T47D (cell line): Measurements from ENCODE around the gene MRPL44.

Experiments
- DNase-seq, 2 experiments: peaks; one replicate each; pipeline versions ENCODE4 v3.0.0 to v3.0.0-alpha.2; 2011 to 2012; ENCODE audit warnings: low read depth in 1 of 2, low spot score in 1 of 2
- JUND ChIP-seq: IDR thresholded peaks from 2 replicates; pipeline ENCODE4 v1.6.1; 2012; ENCODE audit warnings: low read depth
- in situ Hi-C: cut with HindIII; loops from 2 replicates; pipeline ENCODE4 v1.10.0; 2016; ENCODE audit warnings: low sequenced_read_pairs, low pct_unique_long_range_greater_than_20kb

The MRPL44 gene

DNA sequence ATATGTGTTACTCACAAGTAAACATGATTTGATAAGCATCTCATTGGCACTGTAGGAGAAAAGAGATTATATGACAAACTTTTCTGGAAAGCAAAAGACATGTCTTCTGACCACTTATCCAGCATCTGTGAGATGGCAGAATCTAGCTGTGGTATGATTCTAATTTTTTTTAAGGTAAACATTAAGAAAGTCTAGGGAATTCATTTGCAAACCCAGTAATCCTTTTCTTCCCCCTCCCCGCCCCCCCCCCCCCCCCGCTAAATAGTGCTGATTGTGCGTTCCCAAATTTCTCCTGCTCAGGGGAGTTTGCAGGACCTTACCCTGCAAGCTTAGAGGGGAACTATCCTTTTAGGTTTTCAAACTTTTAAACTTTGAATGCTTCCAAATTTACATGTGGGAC is 12.1 kb downstream of the MRPL44 start:
- in situ Hi-C loops = no loop called here
- no peak for TF ChIP-seq JUND

DNA sequence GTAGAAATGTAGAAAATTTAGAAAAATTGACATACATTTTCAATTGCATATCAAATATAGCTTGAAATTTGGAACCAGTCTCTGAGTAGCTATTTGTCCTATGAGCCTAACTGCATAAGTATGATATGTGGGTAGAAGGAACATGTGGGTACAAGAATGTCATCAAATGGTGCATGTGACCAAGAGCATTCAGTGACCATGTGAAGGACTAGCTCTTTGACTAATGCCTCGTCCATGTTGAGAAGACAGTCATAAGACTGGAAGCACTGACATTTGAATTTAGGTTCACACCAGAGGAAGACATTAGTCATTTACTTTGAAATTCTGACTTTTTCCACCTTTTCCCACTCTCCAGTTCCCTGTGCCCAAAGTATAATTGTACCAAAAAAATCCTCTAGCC is 12.6 kb downstream of the MRPL44 start:
- in situ Hi-C loops = no loop called here
- no peak for TF ChIP-seq JUND
- DNase-seq = no peak

More for the DNA sequence above, 12.1 kb downstream of the MRPL44 start:
- no peak for DNase-seq

DNA sequence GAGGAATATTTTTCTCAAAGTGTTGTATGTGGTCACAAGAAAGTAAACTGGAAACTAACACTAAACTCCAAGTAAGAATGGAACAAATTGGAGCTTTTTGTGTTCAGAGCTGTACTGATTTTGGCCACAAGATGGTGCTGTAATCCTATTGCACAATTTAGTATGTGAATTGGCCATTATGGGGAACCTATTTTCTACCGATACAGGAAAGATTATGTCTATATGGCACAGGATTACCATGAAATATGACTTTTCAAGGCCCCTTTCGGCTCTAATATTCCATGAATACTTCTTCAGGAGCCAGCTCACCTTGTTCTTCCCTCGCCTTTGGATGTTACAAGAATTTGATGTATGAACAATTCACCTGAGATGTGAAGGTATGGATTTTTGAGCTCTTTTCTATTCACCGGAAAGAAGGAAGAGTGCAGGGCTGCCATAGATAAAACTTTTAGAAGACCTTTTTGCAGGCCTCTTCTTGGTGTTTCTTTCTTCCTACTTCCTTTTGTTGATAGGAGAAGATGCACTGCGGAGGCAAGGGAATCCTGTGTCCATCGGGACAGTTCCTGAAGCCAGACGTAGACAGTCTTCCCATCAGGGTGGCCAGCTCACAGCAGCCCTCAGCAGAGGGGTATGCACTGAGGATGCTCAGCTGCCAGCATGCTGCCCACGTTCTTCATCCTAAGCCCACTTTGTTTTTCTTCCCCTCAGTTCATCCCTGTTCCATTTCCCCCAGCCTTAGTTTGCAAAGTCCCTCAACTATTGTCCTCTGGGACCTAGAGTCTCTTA is 13.3 kb downstream of the MRPL44 start:
- no peak for TF ChIP-seq JUND
- in situ Hi-C loops = no loop called here
- peak in 1 of 2 experiments; percentile 62 for DNase-seq

DNA sequence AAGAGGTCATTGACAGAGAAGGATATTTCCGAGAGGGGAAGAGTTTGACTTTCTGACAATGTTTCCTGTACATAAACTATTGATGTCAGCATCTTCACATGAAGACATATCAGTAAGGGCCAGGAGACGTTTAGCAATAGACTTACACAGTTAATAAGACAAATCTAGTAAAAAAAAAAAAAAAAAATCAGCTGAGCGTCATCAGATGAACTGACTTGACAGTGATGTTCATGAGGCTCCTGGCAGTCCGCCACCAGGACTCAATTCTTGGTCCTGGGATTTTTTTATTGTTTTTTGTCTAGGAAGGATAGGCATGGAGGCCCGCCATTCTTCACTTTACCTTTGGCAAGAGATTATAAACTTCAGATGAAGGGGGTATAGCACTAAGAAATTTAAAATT is 14.5 kb downstream of the MRPL44 start:
- in situ Hi-C loops = no loop called here
- no peak for DNase-seq
- no peak for TF ChIP-seq JUND

DNA sequence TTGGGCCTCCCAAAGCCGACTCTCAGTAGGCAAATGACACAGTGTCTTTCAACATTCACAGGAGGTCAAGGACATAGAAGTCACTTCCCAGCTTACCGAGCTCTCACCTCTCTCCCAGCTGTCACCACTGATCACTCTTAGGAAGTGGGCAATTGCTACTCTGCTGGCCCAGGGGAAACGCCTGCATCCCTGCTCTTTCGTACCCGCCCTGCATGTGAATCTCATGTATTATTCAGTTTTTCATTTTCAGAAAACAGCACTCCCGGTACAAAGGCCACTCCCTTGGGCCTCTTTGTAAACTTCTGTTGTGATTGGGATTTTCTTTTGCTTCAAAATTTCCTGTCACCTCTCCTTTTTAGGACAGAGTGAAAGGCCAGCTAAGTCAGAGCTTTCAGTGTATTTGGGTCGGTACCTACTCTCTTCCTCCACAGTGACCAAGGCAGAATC is 15.4 kb downstream of the MRPL44 start:
- no peak for DNase-seq
- in situ Hi-C loops = no loop called here
- no peak for TF ChIP-seq JUND

DNA sequence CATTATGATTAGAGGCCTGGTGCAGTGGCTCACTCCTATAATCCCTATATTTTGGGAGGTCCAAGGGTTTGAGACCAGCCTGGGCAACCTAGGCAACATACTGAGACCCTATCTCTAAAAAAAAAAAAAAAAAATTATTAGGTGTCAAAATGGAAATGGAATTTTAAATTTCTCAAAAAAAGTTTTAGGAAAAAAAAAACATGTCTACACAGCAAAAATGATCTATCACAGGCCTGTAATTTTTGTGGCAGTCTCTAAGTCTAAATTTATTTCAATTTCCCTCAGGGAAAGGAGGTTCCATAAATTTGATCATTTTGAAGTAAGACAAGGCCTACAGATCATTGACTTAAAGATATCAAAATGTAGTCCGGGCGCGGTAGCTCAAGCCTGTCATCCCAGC is 16.3 kb downstream of the MRPL44 start:
- no peak for TF ChIP-seq JUND
- DNase-seq = no peak
- in situ Hi-C loops = no loop called here

DNA sequence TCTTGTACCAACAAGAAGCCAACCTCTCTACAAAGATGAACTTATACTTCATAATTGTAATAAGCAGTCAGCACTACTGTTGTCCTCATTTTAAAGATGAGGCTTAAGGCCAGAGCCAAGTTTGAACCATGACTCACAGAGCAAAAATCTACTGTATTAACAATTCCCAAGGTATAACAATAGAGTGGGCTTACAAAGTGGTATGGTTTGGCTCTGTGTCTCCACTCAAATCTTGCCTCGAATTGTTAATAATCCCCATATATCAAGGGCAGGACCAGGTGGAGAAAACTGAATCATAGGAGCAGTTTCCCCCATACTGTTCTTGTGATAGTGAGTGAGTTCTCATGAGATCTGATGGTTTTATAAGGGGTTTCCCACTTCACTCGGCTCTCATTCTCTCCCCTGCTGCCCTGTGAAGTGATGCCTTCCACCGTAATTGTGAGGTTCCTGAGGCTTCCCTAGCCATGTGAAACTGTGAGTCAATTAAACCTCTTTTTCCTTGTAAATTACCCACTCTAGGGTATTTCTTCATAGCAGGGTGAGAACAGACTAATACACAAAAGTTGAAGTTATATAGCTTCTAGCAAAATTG is 19.5 kb downstream of the MRPL44 start:
- in situ Hi-C loops = no loop called here
- no peak for DNase-seq
- TF ChIP-seq JUND = no peak

DNA sequence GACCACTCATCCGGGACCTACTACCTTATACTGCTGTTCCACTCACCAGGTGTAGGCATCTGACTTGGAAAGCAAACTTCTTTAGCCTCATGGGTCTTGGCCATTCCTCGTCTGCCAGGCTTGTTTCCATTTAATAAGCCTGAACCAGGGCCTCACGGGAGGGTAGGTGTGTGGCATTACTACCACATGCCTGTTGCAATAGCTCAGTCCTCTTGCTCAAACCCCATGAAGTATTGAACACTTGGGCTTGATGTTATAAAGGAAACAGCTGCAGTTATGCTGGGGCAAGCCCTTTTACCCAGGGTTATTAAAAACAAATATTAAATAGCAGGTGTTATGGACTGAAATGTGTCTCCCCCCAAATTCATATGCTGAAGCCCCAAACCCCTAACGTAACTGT is 21.2 kb downstream of the MRPL44 start:
- DNase-seq = no peak
- in situ Hi-C loops = no loop called here
- no peak for TF ChIP-seq JUND

DNA sequence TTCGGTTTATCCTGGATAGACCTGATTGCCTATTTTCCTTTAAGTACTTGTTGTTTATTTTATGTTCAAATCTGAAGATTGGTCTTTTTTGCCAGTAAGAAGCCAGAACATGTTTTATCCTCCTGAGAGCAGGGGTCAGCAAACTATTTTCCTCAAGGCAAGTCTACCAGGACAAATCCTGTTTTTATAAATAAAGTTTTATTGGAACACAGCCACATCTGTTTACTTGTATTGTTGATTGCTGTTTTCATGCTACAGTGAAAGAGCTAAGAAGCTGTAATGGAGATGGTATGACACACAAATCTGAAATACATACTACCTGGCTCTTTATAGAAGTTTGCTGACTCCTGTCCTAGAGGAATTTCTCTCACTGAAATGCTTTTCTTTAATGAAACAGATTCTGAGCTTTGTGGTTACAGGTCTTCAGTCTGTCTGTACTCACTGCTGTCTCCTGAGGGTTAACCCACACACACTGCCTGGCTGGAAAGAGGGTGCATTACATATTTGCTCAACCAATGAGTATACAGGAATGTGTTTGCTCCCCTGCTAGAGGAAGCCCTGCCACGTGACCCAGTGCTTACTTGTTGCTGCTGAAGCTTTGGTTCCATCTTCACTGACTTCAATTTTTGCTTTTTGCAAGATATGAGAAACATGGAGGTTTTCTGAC is 22.6 kb downstream of the MRPL44 start:
- DNase-seq = no peak
- in situ Hi-C loops = no loop called here
- TF ChIP-seq JUND = no peak

DNA sequence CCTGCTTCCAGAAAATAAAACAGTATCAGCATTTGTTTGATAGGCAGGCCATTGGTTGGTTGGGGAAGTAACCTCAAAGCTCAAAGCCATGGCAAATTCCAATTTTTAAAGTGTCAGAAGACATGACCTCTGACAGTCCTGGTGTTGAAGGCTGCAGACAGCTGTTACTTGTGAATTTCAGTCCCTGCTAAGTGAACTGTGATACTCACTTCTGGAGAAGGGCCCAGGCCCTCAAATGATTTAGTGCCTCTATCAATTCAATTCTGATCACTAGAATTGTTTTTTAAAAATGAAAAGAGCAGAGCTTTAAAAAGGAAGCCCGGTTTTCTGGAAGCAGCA is 23.1 kb downstream of the MRPL44 start:
- no peak for TF ChIP-seq JUND
- in situ Hi-C loops = no loop called here
- no peak for DNase-seq

DNA sequence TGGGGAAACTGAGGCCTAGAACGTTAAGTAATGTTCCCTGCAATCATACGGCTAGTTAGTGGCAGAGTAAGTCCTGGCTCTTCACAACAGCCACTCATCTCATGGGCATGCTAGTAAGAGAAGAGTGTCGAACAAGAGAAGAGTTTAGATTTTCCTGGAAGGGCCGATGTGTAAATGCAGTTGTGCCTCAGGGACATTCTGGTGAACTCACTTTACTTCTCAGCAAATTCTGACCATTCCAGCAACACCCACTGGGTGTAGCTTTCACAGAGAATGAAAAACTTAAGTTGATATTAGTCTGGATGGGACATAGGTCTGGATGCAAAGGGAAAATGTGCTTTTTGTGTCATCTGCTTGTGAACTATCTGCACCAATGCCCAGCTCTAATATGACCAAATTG is 23.5 kb downstream of the MRPL44 start:
- in situ Hi-C loops = no loop called here
- no peak for TF ChIP-seq JUND
- no peak for DNase-seq

DNA sequence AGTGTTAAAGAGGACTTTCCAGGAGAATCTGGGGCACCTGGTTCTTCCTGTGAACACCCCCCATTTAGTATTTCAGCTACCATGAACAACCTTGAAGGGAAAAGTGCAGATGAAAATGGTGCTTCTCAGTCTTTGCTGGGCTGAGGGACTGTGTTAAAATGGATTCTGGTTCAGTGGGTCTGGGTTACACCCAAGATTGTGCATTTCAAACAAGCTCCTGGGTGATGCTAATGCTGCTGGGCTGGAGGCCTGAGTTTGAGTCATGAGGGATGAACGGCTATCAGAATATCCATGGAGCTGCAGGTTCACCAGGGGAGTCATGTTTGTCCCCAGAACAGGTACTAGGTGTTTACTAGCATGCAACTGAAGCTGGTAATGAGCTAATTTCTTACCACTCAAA is 24.0 kb downstream of the MRPL44 start:
- no peak for TF ChIP-seq JUND
- no peak for DNase-seq
- in situ Hi-C loops = no loop called here

DNA sequence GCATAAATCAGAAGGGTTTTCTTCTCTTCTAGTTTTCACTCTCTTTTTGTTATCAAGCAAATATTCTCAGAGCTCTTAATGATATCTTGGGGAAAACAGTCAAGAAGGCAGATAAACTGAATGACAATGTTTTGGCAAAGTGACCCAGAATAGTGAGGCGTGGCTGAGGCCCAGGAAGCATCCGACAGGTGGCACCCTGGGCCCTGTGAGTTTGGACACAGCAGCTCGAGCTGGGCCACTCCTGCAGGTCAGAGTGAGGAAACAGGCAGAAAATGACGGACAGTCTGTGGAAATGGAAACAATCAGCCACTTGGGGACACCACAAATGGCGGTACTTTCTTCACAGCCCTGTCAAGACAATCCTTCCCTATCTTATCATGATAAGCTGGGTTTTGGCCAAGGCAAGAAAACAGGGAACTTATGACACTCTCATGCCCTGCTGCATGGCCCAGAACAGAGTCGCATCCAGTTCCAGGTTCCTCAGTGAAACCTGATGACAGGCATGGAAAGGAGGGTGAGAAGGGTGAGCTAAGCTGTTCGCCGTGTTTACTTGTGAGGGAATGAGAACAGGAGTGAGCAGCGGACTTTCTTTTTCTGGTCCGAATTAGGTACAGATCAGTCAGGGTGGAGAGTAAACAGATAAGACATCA is 32.1 kb downstream of the MRPL44 start:
- peak; percentile 9 to 74 for DNase-seq
- in situ Hi-C loops = no loop called here
- no peak for TF ChIP-seq JUND
